ENCODE data around the gene ADAMTS18.

The ADAMTS18 gene

DNA sequence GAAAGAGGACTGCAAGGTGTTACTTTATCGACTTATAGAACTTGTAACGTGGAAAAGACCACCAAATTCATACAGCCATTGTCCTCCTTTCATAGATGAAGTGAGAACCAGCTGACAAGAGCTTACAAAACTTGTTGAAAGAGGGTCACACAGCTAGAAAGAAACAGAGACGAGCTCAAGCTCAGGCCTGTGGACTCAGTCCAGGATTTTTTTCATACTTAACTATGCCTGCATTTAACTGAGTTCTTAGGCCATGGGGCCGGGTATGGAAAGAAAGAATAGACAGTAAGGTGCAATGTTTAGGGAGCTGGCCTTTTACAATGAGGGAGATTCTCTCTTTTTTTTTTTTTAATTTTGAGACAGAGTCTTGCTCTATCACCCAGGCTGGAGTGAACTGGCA is 106.1 kb downstream of the ADAMTS18 start:
- DNase-seq (ENCODE audit: low spot score) = no peak

DNA sequence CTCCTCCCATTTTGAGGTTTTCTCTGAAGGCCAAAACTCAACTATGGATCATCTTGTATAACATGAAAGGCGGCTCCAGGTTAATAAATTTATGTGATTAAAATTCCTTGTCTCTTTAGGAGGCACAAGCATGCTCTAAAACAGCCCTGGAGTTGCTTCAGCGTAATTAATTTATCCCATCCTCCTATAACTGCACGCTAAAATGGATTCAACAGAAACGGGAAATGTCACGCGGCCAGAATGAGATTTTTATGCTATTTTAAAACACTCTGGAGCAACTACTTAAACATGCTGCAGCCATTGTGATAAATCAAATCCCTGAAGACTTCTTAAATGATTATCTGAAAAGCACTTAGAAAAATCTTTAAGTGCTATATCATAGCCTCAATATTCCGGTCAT is 106.6 kb downstream of the ADAMTS18 start:
- DNase-seq (ENCODE audit: low spot score) = no peak

DNA sequence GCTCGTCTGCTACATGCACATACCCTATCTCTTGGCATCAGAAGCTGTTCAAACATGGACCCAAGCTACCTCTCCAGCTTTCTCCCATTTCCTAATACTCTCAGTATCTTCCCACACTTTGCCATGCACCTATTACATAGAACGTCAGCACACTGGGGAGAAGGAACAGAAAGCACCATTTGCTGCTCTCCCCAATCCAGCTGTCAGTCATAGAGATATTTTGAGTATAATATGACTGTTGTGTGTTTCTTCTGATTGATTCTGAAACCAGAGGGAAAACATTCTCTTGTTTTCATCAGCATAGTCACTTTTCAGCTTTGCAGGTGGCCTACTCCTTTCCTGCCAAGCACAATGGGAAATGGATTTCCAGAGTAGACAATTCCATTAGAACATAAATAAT is 107.1 kb downstream of the ADAMTS18 start:
- DNase-seq (ENCODE audit: low spot score) = no peak

DNA sequence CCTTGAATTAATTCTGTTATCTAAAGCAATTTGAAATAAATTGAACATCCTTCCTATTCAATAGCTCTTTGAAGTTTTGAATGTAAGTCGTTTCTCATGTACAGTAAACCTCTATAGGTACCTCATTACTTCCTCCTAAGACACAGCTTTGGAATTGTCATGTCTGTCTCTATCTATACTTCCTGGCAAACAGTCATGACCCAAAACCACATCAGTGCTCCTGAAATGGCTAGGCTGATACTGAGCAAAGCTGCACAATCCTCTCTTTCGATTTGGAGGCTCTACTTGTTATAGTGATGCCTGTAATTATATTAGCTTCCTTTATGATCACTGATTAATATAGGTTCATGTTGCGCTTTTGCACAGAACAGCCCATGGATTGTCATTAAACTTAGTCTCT is 110.1 kb downstream of the ADAMTS18 start:
- DNase-seq (ENCODE audit: low spot score) = no peak

DNA sequence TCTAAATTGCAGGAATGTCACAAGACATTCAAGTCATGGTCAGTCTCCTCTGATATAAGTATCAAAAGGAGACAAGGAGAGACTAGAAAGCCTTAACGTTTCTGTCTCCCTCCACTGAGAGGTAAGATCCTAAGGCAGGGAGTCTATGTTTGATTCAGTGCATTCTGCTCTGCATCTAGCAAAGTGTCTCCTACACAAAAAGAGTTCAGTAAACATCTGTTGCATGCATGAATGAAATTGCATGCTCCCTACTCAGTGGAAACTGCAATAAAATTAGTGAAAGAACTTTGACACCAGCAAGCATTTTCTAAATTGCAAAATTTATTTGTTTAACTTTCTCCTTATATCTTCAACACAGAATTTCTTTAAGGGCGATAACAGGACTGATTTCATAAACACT is 111.1 kb downstream of the ADAMTS18 start:
- no peak for DNase-seq (ENCODE audit: low spot score)

DNA sequence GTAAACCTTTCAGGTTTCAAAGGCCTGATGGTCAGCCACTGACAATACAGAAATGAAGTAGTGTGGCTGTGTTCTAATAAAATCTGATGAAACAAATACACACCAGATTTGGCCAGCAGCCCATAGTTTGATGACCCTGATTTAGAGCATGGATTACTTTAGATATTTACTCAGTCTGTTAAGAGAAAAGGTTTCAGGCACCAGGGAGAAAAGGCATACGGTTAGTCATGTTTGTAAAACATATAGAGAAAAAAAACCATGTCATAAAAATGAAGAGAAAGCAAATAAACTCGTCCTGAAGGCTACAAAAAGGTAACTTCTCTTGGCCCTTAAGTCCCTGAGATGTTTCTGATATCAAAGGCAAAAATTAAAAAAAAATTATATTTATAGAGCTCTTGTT is 112.1 kb downstream of the ADAMTS18 start:
- no peak for DNase-seq (ENCODE audit: low spot score)

DNA sequence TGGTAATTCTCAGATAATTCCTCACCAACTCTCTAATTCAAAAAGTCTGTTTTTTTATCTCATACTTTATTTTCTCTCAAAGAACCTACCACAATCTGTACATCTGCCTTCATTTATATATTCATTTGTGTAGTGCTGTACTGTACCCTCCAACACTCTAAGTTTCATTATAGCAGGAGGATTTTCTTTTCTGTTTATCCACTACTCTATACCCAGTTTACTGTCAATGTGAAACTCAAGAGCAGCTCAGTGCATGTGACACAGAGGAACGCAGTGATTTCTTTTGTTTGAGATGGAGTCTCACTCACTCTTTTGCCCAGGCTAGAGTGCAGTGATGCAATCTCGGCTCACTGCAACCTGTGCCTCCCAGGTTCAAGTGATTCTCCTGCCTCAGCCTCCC is 117.8 kb downstream of the ADAMTS18 start:
- no peak for DNase-seq (ENCODE audit: low spot score)

DNA sequence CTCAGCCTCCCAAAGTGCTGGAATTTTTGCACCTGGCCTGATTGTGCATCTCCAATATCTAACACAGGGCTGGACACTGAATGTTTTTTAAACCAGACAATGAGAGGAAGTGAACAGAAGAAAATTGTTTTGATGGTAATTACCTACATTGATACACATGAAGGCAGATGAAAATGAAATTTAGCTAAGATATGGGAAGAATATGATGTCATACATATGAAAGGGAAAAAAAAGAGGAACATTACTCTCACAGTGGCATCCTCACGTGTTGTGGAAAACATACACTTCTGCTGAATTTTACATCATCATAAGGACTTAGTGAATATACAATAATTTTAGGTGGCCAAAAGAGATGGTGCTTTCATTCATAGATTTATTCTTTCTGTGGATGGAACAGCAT is 124.0 kb downstream of the ADAMTS18 start:
- no peak for DNase-seq (ENCODE audit: low spot score)

DNA sequence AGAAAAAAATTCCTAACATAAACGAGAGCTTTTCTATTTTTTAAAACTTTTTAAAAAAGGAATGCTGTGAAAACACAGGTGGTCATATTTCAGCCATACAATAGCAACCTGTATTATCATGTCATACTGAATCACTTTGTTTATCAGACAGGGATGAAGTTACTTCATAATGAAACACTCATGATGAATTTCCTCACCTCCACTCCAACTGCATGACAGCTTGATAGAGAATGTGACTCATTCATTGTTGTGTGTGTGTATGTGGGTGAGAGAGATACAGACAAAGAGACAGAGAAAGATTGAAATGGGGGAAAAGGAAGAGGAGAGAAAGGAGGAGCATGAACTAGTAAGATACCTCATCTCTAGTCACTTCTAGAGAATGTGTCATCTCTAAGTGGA is 126.7 kb downstream of the ADAMTS18 start:
- no peak for DNase-seq (ENCODE audit: low spot score)

DNA sequence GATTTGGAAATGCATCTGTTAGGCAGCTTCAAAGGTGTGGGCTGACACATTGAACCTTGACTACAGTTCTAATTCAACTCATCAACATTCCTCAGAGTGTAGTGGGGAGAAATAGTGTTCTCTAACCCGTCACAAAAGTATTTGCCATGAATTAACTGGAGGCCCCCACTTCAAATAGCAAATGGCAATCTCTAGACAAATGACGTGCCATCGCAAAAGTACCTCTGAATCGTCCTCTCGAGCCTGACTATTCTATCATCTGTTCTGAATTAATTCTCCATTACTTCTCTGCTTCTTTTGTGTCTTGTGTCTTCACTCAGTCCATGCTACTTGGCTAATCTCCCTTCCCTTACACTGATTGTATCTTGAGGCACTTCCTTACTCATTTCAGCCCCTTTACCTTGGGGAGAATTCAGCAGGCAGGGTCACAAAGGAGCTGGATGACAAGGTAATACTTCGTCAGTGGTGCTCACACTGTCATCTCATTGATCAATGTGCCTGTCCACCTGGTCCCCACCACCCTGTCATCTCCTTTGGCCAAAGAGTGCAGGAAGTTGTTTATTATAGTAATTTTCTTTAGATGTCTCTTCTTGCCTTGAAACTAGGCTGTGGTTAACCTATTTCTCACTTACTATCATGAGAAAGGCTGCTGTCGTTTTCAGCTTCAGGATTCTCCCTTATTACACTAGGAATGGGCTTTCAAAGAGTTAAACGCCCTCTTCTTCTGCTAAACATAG is 127.2 kb downstream of the ADAMTS18 start:
- no peak for DNase-seq (ENCODE audit: low spot score)

DNA sequence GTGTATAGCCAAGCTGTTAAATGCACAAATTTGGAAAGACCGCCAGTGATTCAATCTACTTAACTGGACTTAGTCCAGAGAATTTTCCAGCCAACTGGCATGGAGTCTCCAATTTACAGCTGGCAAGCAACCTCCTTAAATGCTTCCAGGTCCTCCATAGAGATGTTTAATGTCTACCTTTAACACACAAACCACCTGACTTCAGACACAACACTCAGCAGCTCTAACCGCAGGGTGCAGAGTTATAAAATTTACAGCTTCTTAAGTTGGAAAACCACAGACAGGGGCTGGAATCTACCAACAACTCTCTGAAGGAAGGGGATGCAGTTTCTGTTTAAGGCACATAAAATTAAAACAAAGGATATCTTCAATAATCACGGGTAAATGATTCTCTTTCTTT is 128.8 kb downstream of the ADAMTS18 start:
- no peak for DNase-seq (ENCODE audit: low spot score)

DNA sequence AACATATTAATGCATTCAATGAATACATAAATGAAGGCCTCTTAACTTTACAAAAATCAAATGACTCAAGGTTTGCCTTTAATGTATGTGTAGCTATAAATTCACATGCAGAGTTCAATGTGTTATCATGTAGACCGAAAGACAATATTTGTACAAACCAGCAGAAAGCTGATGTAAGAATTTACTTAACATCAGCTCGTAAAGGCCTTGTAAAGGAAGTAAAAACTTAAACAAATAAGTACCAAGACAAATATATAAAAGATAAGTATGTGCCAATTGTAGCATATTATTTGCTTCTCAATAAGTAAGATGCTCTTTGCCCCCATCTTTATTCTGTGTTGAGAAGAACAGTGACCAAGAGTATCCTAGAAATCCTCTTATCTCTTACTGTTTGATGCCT is 130.0 kb downstream of the ADAMTS18 start:
- no peak for DNase-seq (ENCODE audit: low spot score)

DNA sequence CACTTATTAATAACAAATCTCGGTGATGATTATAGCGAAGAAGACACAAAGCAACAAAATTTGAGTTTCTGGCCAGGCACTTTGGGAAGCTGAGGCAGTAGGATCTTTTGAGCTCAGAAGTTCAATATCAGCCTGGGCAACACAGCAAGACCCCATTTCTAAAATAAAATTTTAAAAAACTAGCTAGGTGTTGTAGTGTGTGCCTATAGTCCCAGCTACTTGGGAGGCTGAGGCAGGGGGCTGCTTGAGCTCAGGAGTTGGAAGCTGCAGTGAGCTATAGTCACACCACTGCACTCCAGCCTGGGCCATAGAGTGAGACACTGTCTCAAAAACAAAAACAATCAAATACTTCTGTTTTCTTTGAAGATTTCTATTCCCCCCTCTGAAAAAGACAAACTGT is 130.7 kb downstream of the ADAMTS18 start:
- DNase-seq (ENCODE audit: low spot score) = no peak

DNA sequence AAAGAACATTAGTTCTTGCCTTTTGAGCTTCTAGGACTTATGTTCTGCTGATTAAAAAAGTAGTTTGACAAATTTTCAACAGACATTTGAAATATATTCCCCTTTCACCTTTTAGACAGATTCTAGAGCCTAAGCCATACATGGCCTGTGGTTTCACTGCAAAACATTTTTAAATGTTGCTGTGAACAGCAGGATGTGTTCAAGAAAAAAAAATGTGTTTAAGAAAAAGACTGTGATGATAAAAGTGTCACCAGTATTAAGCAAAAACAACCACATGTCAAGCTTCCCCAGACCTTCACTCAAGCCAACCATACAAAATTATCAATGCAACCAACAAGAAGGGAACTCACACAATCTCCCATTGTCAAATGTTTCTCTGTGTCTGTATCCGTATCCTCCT is 132.2 kb downstream of the ADAMTS18 start:
- DNase-seq (ENCODE audit: low spot score) = no peak

DNA sequence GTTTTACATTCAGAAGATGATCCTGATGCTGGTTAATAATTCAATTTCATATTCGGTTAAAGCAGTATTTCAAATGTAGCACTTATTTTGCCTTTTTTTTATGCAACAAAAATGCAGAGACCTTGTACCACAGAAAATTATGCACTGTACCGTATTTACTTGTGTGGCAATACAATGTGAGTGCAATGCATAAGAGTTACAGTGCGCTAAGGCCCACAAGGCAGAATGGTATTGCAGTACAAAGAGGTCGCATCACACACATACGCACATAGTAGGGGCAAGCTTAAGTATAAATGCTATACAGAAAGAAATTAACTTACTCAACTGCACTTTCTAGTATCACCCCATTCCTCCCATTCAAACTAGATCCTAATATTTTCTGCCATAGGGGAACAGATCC is 132.6 kb downstream of the ADAMTS18 start:
- no peak for DNase-seq (ENCODE audit: low spot score)

DNA sequence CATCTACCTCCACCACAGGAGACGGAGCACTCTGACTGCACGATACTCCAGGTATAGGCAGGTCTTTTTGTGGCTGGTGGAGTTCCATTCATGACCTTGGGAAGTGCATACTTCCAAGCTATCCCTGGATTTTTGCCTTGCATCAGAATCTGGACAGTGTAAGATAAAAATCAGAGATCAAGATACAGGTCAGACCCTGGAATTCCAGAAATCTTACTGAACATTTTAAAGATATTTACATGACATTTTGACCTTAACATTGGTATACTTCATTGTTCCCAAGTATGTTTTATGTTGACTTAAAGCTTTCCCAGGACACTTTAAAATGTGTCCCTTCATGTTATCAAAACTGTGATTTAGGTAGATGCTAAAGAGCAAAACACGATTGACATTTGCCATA is 134.6 kb downstream of the ADAMTS18 start:
- no peak for DNase-seq (ENCODE audit: low spot score)

DNA sequence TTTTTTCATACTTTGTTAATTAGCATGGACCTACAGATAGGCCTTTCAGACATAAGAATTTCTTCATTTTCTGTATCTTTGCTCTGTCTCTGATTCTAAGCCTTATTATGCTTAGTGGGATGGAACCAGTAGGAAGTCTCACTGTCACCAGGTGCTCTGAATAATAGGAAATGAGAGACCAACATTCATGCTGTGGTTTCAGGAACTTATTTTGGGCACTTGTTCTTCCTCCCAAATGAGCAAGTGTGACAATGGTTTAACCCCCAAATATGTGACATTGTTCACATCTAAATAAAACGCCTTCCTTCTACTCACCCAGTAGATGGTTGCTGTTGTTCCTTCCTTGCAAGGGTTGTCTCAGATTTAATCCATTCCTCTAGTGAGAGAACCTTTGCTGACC is 135.4 kb downstream of the ADAMTS18 start:
- DNase-seq (ENCODE audit: low spot score) = no peak

DNA sequence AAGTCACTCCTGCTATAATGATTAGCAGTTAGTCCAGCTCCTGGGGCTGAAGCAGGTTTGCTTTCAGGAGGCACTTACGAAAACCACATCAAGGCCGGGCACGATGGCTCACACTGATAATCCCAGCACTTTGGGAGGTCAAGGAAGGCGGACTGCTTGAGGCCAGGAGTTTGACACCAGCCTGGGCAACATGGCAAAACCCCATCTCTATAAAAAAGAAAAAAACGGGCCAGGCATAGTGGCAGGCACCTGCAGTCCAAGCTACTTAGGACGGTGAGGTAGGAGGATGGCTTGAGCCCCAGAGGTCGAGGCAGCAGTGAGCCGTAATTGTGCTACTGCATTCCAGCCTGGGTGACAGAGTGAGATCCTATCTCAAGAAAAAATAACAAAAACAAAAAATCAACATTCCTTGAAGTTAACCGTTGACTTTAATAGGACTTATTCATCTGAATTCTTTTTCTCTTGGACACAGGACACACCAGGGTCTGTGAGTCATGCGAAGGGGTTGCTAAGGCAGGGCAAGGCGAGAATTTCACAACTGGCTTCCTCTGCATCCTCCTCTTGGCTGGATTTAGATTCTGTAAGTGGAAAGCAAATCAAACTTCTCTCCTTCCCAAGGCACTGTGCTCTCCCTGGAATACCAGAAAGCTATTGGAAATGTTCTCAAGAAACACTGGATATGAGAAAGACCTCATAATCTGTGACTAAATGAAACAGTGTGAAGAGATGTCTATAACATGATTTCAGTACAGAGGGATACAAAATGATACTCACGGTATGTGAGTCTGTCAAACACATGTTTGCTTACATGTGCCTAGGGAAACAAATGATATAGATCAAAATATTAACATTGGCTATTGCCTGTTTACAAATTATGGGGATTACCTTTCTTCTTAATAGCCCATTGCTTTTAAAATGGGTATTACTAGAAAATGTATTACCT is 136.1 kb downstream of the ADAMTS18 start:
- peak; percentile 90 for DNase-seq (ENCODE audit: low spot score)

DNA sequence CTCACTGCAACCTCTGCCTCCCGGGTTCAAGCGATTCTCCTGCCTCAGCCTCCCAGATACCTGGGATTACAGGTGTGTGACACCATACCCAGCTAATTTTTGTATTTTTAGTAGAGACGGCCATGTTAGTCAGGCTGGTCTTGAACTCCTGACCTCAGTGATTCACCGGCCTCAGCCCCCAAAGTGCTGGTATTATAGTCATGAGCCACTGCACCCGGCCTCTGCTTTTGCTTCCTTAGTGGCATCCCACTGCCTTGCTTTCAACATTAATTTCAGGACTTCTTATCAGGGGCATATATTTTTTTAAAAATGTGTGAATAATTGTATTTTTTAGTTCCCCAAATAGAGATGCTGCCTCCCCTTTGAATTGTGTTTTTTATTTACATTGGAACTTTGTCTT is 136.8 kb downstream of the ADAMTS18 start:
- no peak for DNase-seq (ENCODE audit: low spot score)

DNA sequence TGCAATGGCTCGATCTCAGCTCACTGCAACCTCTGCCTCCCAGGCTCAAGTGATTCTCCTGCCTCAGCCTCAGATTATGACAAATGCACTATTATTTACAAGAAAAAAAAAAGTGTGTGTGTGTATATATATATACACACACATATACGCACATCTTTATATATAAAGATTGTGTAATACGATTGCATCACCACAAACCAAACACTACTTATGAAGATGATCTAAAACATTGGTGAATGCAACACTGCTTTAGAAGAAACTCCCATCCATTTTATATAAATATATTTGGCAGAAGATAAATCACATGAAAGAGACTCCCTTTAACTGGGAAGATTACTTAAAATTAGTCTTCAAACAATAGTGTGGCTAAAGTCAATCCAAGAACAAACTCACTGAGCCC is 138.9 kb downstream of the ADAMTS18 start:
- DNase-seq (ENCODE audit: low spot score) = no peak

DNA sequence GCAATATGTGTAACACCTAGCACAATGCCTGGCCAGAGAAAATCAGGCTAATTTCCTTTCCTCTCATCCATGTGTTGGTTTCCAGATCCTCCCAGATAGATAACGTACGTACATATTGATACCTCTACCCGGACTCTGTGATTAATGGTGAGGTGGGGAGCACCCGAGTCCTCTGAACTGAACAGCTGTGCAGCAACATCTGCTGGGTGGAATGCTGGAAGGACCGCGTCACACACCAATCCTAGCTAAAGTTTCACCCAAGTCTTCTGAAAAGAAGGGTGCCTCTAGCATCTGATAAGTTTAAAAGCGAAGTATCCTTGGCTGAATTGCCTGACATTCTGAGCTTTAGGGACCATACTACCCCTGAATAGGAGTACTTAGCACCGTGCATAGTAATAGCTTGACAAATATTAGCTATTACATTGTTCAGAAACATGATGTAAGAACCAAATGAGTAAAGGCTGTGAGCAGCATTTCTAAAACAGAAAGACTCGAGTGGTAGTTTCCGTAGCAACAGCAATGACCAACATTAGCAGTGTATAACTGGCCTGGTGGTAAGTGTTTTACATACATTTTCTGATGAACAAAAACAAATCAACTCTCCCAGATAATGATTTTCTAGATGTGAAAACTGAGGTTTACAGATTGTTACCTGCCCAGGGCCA is 144.3 kb downstream of the ADAMTS18 start:
- DNase-seq (ENCODE audit: low spot score) = no peak

DNA sequence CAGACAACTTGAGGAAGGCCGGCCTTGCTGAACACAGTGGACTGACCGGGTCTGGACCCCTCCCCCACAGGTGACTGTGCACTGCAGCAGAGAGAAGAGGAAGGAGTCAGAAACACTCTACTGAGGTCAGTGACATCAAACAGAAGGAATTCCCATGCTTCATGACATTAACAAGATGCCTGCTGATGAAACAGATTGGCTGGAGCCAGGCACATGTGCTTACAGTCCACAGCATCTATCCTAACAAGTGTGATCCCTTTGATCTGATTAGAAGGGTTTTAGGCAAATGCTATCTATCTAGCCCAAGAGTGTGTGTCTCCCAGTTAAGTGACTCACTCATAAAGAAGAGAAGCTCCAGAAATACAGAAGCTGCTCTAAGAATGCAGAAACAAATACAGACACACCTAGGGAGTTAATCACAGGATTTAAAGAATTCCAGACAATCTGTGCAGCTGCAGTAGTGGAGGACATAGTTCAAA is 145.5 kb downstream of the ADAMTS18 start:
- DNase-seq (ENCODE audit: low spot score) = peak; percentile 24

DNA sequence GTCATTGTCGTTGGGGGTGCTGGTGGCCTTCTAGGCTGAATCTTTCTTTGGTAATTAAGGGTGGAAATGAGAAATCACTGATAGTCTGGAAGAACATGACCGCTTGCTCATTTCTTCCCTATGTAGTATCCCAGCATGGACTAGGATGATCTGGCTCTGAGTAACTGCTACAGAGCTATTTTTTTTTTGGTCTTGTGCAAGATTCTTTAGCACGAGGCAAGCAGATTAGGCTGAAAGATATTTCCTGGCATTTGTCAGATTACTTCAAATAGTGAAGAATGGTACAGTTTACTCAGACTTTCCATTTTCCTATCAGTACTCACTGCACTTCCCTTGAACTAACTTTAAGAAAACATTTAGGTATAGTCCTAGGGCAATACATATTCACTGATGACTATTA is 146.6 kb downstream of the ADAMTS18 start:
- DNase-seq (ENCODE audit: low spot score) = peak; percentile 76
